A204.1 (cell line): ENCODE measurements around the gene TRAF3IP1.
"Not testable (repeated sequence)": the region's sequence is repeated elsewhere in the genome, so short reads cannot be mapped to it uniquely, and the experiment has no call there.

Experiments
- FAIRE-seq: peaks from 2 replicates; lab custom pipeline; 2012; peaks lifted over from hg19 to GRCh38; lab: Jason Lieb, UNC

TRAF3IP1 gene

GRCh38 chr2:238288650-238289573, 31.4 kb upstream of the TRAF3IP1 start:
- no peak for FAIRE-seq

- FAIRE-seq, result no peak
Observed at GRCh38 chr2:238289574-238289973, 30.7 kb upstream of the TRAF3IP1 start.

- no peak for FAIRE-seq
Observed at GRCh38 chr2:238290091-238290509, 30.2 kb upstream of the TRAF3IP1 start.

- FAIRE-seq, result no peak
Observed at GRCh38 chr2:238290715-238291549, 29.4 kb upstream of the TRAF3IP1 start.

- FAIRE-seq, result no peak
Observed at GRCh38 chr2:238291550-238292281, 28.6 kb upstream of the TRAF3IP1 start.

GRCh38 chr2:238294046-238294392, 26.3 kb upstream of the TRAF3IP1 start:
- FAIRE-seq, result no peak

- no peak for FAIRE-seq
Observed at GRCh38 chr2:238294393-238295143, 25.8 kb upstream of the TRAF3IP1 start.

- FAIRE-seq, result no peak
Observed at GRCh38 chr2:238295144-238296112, 24.9 kb upstream of the TRAF3IP1 start.

- FAIRE-seq, result no peak
Observed at GRCh38 chr2:238296638-238297457, 23.5 kb upstream of the TRAF3IP1 start.

- no peak for FAIRE-seq
Observed at GRCh38 chr2:238299803-238300202, 20.5 kb upstream of the TRAF3IP1 start.

- FAIRE-seq, result no peak
Observed at GRCh38 chr2:238302087-238302486, 18.2 kb upstream of the TRAF3IP1 start.

- no peak for FAIRE-seq
Observed at GRCh38 chr2:238302751-238303150, 17.6 kb upstream of the TRAF3IP1 start.

GRCh38 chr2:238304116-238304515, 16.2 kb upstream of the TRAF3IP1 start:
- FAIRE-seq, result no peak

GRCh38 chr2:238305092-238305862, 15.0 kb upstream of the TRAF3IP1 start:
- FAIRE-seq, result no peak

- FAIRE-seq, result no peak
Observed at GRCh38 chr2:238305965-238306671, 14.2 kb upstream of the TRAF3IP1 start.

GRCh38 chr2:238306672-238306998, 13.7 kb upstream of the TRAF3IP1 start:
- FAIRE-seq, result no peak

GRCh38 chr2:238308177-238308576, 12.1 kb upstream of the TRAF3IP1 start:
- no peak for FAIRE-seq

GRCh38 chr2:238310721-238311120, 9.6 kb upstream of the TRAF3IP1 start:
- FAIRE-seq, result not testable (repeated sequence)
